Upper lobe of right lung (tissue), 1 donor: ENCODE results near the gene ACTR1A. TPM values are rescaled to one million over a fixed set of nuclear protein-coding genes. Genes with fewer than 3 reads are reported as not detected.
A peak's percentile ranks its signal among the peaks of the same experiment; 100 is the strongest.

Source experiments
- ATAC-seq: fragments of 200-7000 bp; cut with Tn5 transposase; one replicate; pipeline ENCODE4 v1.9.1; 2020; ENCODE audit warnings: mild to moderate bottlenecking, moderate library complexity
- DNase-seq: peaks from one replicate; pipeline ENCODE4 v3.0.0-alpha.2; 2020
- H3K27ac ChIP-seq: fragments of 200-600 bp; one replicate; pipeline ENCODE4 v1.8.0; 2022
- H3K27me3 ChIP-seq: fragments of 200-600 bp; one replicate; pipeline ENCODE4 v1.8.0; 2022; ENCODE audit warnings: mild to moderate bottlenecking
- H3K36me3 ChIP-seq: fragments of 200-600 bp; one replicate; pipeline ENCODE4 v1.8.0; 2022
- H3K4me1 ChIP-seq: fragments of 200-600 bp; one replicate; pipeline ENCODE4 v1.8.0; 2022
- H3K4me3 ChIP-seq: fragments of 200-600 bp; one replicate; pipeline ENCODE4 v1.8.0; 2022; ENCODE audit warnings: mild to moderate bottlenecking
- H3K9me3 ChIP-seq: fragments of 200-600 bp; one replicate; pipeline ENCODE4 v1.8.0; 2022
- intact Hi-C: fragments of 100-400 bp; cut with DNase I; formaldehyde crosslinking; loops from one replicate; pipeline ENCODE4 v1.11.0; 2022
- total RNA-seq: library from RNA; stranded (reverse); fragmentation: NEBNext Ultra II Directional; extraction: Animal tissue kit (Norgen Biotek cat#: 25700); gene quantifications from one replicate; pipeline ENCODE4 v1.2.1, GENCODE V29; 2021
- TF ChIP-seq, protein P1 (sequence below): fragments of 200-600 bp; IDR thresholded peaks from one replicate; pipeline ENCODE4 v1.8.0; 2022; ENCODE audit warnings: antibody characterized with exemption
- donor health status: DM: no; HTN: yes; CAD: no; lungs with severe emphysema.

Gene ACTR1A
- total RNA-seq, 1 donor from 2014 or later, result 92.5 TPM

DNA sequence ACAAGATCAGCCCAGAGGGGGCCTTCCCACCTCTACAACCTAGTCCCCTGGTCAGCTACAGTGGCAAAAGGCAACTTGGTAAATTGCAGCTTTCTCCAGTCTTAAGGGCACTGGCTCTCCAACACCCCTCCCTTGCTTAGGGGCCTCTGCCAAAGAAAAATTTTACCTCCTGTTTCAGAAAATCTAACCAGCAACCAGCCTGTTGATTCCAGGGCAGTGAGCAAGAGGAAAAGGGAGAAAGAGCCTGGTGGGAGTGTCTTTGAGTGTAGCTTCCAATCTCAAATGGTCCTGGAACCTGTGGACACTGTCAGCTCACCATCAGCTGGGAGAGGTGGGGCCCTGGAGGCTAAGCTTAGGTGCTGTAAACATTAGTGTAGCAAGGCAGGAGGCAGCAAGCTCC lies 22.9 kb downstream of the ACTR1A start:
- H3K4me1 ChIP-seq, result no peaks in the 10 kb centered on the region
- no peak for ATAC-seq
- no peak for DNase-seq
- TF ChIP-seq, protein P1, sequence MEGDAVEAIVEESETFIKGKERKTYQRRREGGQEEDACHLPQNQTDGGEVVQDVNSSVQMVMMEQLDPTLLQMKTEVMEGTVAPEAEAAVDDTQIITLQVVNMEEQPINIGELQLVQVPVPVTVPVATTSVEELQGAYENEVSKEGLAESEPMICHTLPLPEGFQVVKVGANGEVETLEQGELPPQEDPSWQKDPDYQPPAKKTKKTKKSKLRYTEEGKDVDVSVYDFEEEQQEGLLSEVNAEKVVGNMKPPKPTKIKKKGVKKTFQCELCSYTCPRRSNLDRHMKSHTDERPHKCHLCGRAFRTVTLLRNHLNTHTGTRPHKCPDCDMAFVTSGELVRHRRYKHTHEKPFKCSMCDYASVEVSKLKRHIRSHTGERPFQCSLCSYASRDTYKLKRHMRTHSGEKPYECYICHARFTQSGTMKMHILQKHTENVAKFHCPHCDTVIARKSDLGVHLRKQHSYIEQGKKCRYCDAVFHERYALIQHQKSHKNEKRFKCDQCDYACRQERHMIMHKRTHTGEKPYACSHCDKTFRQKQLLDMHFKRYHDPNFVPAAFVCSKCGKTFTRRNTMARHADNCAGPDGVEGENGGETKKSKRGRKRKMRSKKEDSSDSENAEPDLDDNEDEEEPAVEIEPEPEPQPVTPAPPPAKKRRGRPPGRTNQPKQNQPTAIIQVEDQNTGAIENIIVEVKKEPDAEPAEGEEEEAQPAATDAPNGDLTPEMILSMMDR, result no peak
- H3K36me3 ChIP-seq, result peaks cover 67% of the 10 kb centered on the region
- H3K9me3 ChIP-seq, result no peaks in the 10 kb centered on the region
- intact Hi-C loops, result no loop called here
- no peaks in the 10 kb centered on the region for H3K27me3 ChIP-seq
- H3K4me3 ChIP-seq, result no peak overlapping the region
- H3K27ac ChIP-seq, result no peak overlapping the region

DNA sequence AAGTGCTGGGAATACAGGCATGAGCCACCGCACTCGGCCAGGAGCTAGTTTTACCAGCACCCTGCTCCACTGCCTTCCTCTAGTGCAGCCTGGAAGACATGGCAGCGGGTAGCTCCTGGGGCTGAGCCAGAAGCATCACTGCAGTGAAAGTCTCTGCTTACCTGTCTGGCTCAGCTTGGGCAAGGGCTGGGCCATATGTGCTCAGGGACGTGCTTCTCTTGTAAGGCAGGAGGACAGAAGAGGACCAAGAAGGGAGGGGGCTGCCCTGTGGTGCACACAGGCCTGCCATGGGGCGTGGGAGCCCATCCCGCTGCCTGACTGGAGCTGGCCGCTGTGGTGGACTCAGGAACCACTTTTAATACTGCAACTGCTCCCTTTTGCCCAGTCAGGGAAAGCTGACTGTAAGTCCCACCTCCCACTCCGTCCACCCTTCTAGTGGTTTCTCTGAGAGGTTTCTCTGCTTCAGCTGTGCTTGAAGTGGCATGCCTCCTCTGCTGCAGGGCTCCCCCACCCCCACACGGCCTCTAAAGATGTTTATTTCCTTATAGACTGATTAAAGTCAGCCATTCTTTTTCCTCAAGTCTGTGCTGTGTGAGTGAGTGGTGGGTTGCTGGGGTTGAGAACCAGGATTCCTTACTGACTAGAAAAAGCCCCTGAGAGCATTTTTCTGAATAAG lies 25.9 kb downstream of the ACTR1A start:
- H3K27ac ChIP-seq, result peak overlapping the region; percentile 11
- peak; percentile 81 for DNase-seq
- intact Hi-C loops, result no loop called here

DNA sequence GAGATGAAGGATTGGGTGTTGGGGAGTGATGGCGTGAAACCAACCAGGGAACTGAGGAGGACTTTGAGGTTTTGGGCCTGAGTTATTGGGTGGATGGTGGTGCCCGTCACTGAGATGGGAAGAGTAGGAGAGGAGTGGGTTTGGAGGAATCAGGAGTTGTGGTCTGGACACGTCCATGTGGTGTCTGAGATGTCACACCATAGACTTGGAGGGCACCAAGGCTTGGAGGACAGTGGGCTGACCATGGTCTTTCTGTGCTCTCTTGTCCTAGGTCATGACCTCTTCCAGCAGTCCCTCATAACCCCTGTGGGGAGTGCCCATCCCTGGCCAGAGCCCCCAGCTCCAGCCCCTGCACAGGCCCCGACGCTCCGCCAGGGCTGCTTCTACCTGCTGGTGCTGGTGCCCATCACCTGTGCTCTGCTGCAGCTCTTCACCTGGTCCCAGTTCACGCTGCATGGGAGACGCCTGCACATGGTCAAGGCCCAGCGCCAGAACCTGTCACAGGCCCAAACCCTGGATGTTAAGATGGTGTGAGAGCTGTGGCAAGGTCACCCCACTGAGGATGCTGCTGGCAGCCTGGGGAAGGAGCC lies 27.0 kb downstream of the ACTR1A start:
- TF ChIP-seq, protein P1, result no peak
- ATAC-seq (no peak), DNase-seq (no peak)
- Histone ChIP-seq H3K4me3 (no peak overlapping the region), H3K27ac (no peak overlapping the region), H3K36me3 (peaks cover 31% of the 10 kb centered on the region), H3K9me3 (no peaks in the 10 kb centered on the region), H3K4me1 (no peaks in the 10 kb centered on the region), H3K27me3 (no peaks in the 10 kb centered on the region)
- intact Hi-C loops, result no loop called here

More for the DNA sequence above, 25.9 kb downstream of the ACTR1A start:
- H3K4me3 ChIP-seq, result no peak overlapping the region
- peaks cover 42% of the 10 kb centered on the region for H3K36me3 ChIP-seq
- no peaks in the 10 kb centered on the region for H3K9me3 ChIP-seq
- H3K4me1 ChIP-seq, result no peaks in the 10 kb centered on the region
- TF ChIP-seq, protein P1, result no peak
- H3K27me3 ChIP-seq, result no peaks in the 10 kb centered on the region
- peak; percentile 70 for ATAC-seq

DNA sequence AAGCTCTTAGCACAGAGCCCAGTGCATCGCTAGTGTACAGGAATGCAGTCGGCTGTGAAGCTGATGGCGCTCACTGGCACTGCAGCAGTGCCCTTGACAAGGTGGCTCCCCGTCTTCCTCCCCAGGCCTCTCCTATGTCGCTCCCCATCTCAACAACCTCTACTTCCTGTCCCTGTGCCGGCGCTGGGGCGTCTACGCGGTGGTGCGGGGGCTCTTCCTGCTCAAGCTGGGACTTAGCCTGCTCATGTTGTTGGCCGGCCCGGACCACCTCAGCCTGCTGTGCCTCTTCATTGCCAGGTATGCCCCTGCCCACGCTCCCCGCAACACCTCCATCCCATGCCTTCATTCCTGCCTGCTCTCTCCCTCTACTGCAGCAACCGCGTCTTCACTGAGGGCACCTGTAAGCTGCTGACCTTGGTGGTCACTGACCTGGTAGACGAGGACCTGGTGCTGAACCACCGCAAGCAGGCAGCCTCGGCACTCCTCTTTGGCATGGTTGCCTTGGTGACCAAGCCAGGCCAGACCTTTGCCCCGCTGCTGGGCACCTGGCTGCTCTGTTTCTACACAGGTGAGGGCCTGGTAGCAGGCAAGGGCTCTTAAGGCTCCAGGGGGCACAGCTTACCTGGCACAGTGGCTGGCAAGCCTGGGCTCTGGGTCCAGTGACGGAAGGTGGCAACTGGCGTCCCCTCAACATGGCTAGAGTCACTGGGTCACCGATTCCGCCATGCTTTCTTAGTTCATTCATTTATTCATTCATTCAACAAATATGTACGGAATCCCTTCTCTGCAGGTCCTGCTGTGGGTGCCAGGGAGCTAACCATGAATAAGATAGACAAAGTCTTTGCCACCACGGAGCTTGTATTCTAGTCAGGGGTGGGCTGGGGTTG lies 28.8 kb downstream of the ACTR1A start:
- Histone ChIP-seq H3K36me3 (peaks cover 16% of the 10 kb centered on the region), H3K9me3 (no peaks in the 10 kb centered on the region), H3K4me3 (no peak overlapping the region), H3K27ac (no peak overlapping the region), H3K27me3 (no peaks in the 10 kb centered on the region), H3K4me1 (peaks cover 4% of the 10 kb centered on the region)
- ATAC-seq (no peak), DNase-seq (no peak)
- TF ChIP-seq, protein P1, result no peak
- intact Hi-C loops, result no loop called here

DNA sequence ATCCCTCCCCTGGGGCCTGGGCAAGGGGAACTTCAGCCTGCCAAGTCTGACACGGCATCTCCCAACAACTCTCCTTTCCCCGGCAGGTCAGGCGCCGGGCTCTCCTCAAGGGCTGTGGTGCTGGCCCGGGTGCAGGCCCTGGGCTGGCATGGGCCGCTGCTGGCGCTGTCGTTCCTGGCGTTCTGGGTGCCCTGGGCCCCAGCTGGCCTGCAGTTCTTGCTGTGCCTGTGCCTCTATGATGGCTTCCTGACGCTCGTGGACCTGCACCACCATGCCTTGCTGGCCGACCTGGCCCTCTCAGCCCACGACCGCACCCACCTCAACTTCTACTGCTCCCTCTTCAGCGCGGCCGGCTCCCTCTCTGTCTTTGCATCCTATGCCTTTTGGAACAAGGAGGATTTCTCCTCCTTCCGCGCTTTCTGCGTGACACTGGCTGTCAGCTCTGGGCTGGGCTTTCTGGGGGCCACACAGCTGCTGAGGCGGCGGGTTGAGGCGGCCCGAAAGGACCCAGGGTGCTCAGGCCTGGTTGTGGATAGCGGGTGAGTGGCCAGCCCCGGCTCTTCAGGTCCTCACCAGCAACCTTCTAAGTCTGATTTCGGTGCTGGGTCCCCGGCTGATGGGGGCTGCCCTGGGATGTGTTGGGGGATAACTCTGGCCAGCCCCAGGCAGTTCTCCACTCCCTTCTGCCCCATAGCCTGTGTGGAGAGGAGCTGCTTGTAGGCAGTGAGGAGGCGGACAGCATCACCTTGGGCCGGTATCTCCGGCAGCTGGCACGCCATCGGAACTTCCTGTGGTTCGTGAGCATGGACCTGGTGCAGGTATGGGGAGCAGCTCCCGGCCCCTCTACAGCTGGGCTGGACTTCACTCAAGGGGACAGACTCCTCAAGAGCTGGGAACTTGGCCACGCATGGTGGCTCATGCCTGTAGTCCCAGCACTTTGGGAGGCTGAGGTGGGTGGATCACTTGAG lies 31.6 kb downstream of the ACTR1A start:
- peaks cover 12% of the 10 kb centered on the region for H3K36me3 ChIP-seq
- ATAC-seq, result no peak
- H3K27me3 ChIP-seq, result no peaks in the 10 kb centered on the region
- no peak for DNase-seq
- intact Hi-C loops, result no loop called here
- TF ChIP-seq, protein P1, result no peak
- peaks cover 4% of the 10 kb centered on the region for H3K4me1 ChIP-seq
- H3K9me3 ChIP-seq, result no peaks in the 10 kb centered on the region
- no peak overlapping the region for H3K4me3 ChIP-seq
- no peak overlapping the region for H3K27ac ChIP-seq
